Loucy (cell line): Measurements from ENCODE around the gene EHMT2.
A peak's percentile ranks its signal among the peaks of the same experiment; 100 is the strongest.

Experiments
- H2AFZ ChIP-seq: fragments of 200-600 bp; sonication (generic); 2 replicates; pipeline ENCODE4 v1.6.0; 2016; ENCODE audit warnings: antibody characterized with exemption, mild to moderate bottlenecking, low read length, moderate library complexity
- H3F3A ChIP-seq: fragments of 200-600 bp; 2 replicates; pipeline ENCODE4 v1.6.0; 2016; ENCODE audit warnings: antibody characterized with exemption, low read depth, mild to moderate bottlenecking
- H3K27me3 ChIP-seq: fragments of 200-600 bp; sonication (generic); 2 replicates; pipeline ENCODE4 v1.6.1; 2014; ENCODE audit warnings: low read length, mild to moderate bottlenecking; ENCODE audit not compliant: insufficient read depth, poor library complexity, severe bottlenecking
- H3K36me3 ChIP-seq: fragments of 200-600 bp; sonication (generic); 2 replicates; pipeline ENCODE4 v1.6.1; 2016; ENCODE audit warnings: low read length; ENCODE audit not compliant: insufficient read depth
- H3K4me1 ChIP-seq: fragments of 200-600 bp; sonication (generic); 2 replicates; pipeline ENCODE4 v1.5.1; 2014; ENCODE audit warnings: low read length, mild to moderate bottlenecking; ENCODE audit not compliant: insufficient read depth, poor library complexity, severe bottlenecking
- H3K4me2 ChIP-seq: fragments of 200-600 bp; sonication (generic); 2 replicates; pipeline ENCODE4 v1.6.0; 2014; ENCODE audit warnings: antibody characterized with exemption, low read length, low read depth, mild to moderate bottlenecking; ENCODE audit not compliant: poor library complexity, severe bottlenecking
- H3K4me3 ChIP-seq: fragments of 200-600 bp; sonication (generic); 2 replicates; pipeline ENCODE4 v1.5.1; 2014; ENCODE audit warnings: low read length, mild to moderate bottlenecking, mixed read lengths; ENCODE audit not compliant: poor library complexity, severe bottlenecking
- H3K79me2 ChIP-seq: fragments of 200-600 bp; sonication (generic); 2 replicates; pipeline ENCODE4 v1.6.1; 2014; ENCODE audit warnings: low read length; ENCODE audit not compliant: insufficient read depth
- H3K9ac ChIP-seq: fragments of 200-600 bp; sonication (generic); 2 replicates; pipeline ENCODE4 v1.6.0; 2014; ENCODE audit warnings: mild to moderate bottlenecking, low read depth, low read length, moderate library complexity; ENCODE audit not compliant: poor library complexity, severe bottlenecking
- H3K9me2 ChIP-seq: fragments of 200-600 bp; sonication (generic); replicated peaks from 2 replicates; pipeline ENCODE4 v1.6.1; 2016; ENCODE audit warnings: low read depth, low read length, mixed read lengths
- H3K9me3 ChIP-seq: fragments of 200-600 bp; sonication (generic); 2 replicates; pipeline ENCODE4 v1.6.1; 2014; ENCODE audit warnings: mild to moderate bottlenecking, antibody characterized with exemption, low read length, low read depth; ENCODE audit not compliant: insufficient read depth
- H4K20me1 ChIP-seq: fragments of 200-600 bp; sonication (generic); 2 replicates; pipeline ENCODE4 v1.6.0; 2014; ENCODE audit warnings: antibody characterized with exemption, low read length, mild to moderate bottlenecking; ENCODE audit not compliant: insufficient read depth, poor library complexity, severe bottlenecking
- EZH2phosphoT487 ChIP-seq: fragments of 200-600 bp; IDR thresholded peaks from 2 replicates; pipeline ENCODE4 v1.6.1; 2018; ENCODE audit warnings: antibody characterized with exemption, mild to moderate bottlenecking, moderate library complexity, borderline replicate concordance
- TF ChIP-seq, protein P1 (sequence below): fragments of 200-600 bp; sonication (generic); conservative IDR thresholded peaks from 2 replicates; pipeline ENCODE4 v1.5.1; 2014; ENCODE audit warnings: mild to moderate bottlenecking, antibody characterized with exemption, low read length

Gene EHMT2

DNA sequence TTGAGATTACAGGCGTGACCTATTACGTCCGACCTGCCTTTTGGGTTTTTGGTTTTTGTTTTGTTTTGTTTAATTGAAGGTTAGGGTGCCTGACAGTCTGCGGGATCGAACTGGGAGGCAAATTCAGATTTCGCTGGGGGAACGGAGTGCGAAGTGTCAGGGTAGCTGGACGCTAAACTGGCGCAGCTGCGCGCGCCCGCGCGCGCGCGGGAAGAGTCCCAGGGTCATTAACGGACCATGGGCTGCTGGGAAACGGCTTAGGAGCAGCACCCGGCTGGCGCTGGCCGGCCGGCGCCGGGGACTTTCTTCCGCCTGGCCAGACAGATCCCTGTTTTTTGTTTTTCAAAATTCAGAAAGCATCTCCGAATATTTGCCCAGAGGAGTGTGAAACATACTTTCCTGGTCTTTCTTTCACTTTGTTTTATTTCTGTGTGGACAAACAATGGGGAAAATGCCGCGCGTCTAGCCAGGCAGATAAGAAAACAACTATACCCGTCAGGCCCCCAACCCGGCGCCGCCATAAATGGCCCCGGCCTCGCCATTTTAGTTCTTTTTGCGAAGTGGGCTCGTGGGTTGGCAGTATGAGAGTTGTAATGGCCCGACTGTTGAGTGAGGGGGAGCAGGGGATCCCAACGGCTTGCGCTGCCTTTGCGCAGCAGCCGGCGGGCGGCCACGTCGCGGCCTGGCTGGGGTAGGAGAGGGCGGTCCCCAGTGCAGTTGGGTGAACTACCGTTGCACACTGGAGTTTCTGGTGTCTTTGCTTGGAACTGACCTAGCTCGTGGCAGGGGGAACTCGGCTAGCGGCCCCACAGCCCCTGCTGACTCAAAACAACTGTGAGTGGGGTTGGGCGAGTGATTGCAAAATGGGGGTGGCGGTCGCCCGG is 62.9 kb downstream of the EHMT2 start:
- H3K9me2 ChIP-seq, result no peaks in the 10 kb centered on the region
- H3K27me3 ChIP-seq, result peaks cover 7% of the 10 kb centered on the region
- TF ChIP-seq, protein P1, sequence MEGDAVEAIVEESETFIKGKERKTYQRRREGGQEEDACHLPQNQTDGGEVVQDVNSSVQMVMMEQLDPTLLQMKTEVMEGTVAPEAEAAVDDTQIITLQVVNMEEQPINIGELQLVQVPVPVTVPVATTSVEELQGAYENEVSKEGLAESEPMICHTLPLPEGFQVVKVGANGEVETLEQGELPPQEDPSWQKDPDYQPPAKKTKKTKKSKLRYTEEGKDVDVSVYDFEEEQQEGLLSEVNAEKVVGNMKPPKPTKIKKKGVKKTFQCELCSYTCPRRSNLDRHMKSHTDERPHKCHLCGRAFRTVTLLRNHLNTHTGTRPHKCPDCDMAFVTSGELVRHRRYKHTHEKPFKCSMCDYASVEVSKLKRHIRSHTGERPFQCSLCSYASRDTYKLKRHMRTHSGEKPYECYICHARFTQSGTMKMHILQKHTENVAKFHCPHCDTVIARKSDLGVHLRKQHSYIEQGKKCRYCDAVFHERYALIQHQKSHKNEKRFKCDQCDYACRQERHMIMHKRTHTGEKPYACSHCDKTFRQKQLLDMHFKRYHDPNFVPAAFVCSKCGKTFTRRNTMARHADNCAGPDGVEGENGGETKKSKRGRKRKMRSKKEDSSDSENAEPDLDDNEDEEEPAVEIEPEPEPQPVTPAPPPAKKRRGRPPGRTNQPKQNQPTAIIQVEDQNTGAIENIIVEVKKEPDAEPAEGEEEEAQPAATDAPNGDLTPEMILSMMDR, result no peak
- TF ChIP-seq EZH2phosphoT487, result no peak
- peaks cover 71% of the 10 kb centered on the region for H3K79me2 ChIP-seq
- peak overlapping the region; percentile 100 for H3K4me2 ChIP-seq
- peaks cover 45% of the 10 kb centered on the region for H4K20me1 ChIP-seq
- no peaks in the 10 kb centered on the region for H3K9me3 ChIP-seq
- H3K9ac ChIP-seq, result peak overlapping the region; percentile 99
- H3K4me1 ChIP-seq, result peaks cover 40% of the 10 kb centered on the region
- H3K4me3 ChIP-seq, result peak overlapping the region; percentile 97
- H3K36me3 ChIP-seq, result peaks cover 29% of the 10 kb centered on the region
- H3F3A ChIP-seq, result peaks cover 12% of the 10 kb centered on the region
- peak overlapping the region; percentile 75 for H2AFZ ChIP-seq

DNA sequence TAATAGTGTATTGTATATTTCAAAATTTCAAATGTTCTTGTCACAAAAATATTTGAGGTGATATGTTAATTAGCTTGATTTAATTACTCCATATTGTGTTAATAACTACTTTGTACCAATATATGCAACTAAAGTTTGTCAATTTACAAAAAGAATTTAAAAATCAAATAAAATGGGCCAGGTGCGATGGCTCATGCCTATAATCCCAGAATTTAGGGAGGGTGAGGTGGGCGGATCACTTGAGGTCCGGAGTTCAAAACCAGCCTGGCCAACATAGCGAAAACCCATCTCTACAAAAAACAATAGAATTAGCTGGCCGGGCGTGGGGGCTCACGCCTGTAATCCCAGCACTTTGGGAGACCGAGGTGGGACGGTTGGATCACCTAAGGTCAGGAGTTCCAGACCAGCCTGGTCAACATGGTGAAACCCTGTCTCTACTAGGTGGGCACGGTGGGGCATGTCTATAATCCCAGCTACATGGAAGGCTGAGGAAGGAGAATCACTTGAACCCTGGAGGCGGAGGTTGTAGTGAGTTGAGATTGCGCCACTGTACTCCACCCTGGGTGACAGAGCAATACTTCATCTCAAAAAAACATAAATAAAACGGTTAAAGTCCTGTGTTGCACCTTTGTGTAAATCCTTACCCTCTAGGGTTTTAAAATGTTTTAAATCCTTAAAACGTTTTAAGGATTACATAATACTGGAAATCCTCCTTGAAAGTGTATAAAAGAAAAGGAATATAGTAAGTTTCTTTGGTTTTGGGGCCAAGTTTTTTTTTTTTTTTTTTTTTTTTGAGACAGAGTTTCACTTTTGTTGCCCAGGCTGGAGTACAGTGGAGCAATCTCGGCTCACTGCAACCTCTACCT is 65.9 kb downstream of the EHMT2 start:
- Histone ChIP-seq H2AFZ (no peak overlapping the region), H3K4me3 (peak overlapping the region; percentile 77), H3F3A (peaks cover 3% of the 10 kb centered on the region; the same call in 1 of the 2 replicates), H3K9me3 (no peaks in the 10 kb centered on the region), H3K9ac (peak overlapping the region; percentile 75), H3K4me1 (peaks cover 15% of the 10 kb centered on the region), H3K4me2 (peak overlapping the region; percentile 73), H3K27me3 (peaks cover 7% of the 10 kb centered on the region), H4K20me1 (peaks cover 15% of the 10 kb centered on the region), H3K9me2 (no peaks in the 10 kb centered on the region), H3K79me2 (peaks cover 43% of the 10 kb centered on the region), H3K36me3 (no peaks in the 10 kb centered on the region; the same call in 1 of the 2 replicates)
- TF ChIP-seq, protein P1, result no peak
- TF ChIP-seq EZH2phosphoT487, result no peak

GRCh38 chr6:31830886-31831335 is 66.6 kb downstream of the EHMT2 start:
- H3K9me2 ChIP-seq, result no peaks in the 10 kb centered on the region
- no peaks in the 10 kb centered on the region; the same call in 1 of the 2 replicates for H3K36me3 ChIP-seq
- peaks cover 7% of the 10 kb centered on the region for H3K27me3 ChIP-seq
- peak overlapping the region; percentile 73 for H3K4me2 ChIP-seq
- peak overlapping the region; percentile 36; the same call in 1 of the 2 replicates for H2AFZ ChIP-seq
- H3K9me3 ChIP-seq, result no peaks in the 10 kb centered on the region
- H4K20me1 ChIP-seq, result peaks cover 8% of the 10 kb centered on the region
- H3K79me2 ChIP-seq, result peaks cover 36% of the 10 kb centered on the region
- peaks cover 8% of the 10 kb centered on the region for H3K4me1 ChIP-seq
- peaks cover 3% of the 10 kb centered on the region; the same call in 1 of the 2 replicates for H3F3A ChIP-seq
- H3K4me3 ChIP-seq, result peak overlapping the region; percentile 77
- TF ChIP-seq, protein P1, result no peak
- no peak for TF ChIP-seq EZH2phosphoT487
- H3K9ac ChIP-seq, result peak overlapping the region; percentile 75
